ENCODE results near the gene SH2D3C. TPM values are rescaled to one million over a fixed set of nuclear protein-coding genes. Genes with fewer than 3 reads are reported as not detected.

SH2D3C gene
- total and polyA plus RNA-seq, 9 of the 15 experiments (the other 6 are each of a cell fraction or from before 2014, with no cell fraction given): 0.03 to 1.2 (median 0.22) TPM; not detected in 1

DNA sequence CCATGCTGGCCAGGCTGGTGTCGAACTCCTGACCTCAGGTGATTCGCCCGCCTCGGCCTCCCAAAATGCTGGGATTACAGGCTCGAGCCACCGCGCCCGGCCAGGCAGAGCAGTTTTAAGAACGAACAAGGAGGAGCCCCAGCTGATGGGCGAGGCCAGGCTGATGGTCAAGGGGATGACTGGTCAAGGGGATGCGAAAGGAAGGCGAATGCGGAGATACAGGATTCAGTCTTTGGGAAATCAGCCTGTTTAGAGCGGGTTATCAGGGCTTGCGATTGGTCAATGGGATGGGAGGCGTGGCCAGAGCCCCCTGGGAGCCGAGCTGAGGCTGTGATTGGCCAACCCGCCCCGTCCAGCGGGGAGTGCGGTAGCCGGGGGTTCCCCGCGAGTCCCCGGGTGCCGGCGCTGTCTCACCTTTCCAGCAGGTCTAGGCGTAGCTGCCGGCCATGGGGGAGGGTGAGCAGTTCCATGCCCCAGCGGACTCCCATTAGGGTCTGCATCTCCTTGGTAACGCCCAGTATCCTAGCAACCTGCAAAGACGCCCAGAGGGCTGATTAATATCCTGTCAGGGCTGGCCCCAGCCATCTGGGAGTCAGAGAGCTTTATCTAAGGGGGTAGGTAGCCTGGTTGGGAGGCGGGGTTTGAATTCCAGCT, 35.9 kb downstream of the SH2D3C start (continued):
- TF ChIP-seq GTF3C2 (IDR thresholded peaks at IDR 0.05; ENCODE audit: borderline replicate concordance, extremely low read depth, insufficient read length) (no peak), HMG20A (CRISPR knock-in tag; conservative IDR thresholded peaks at IDR 0.05) (no peak), E4F1 (CRISPR knock-in tag; IDR thresholded peaks at IDR 0.05; ENCODE audit: borderline replicate concordance) (no peak), MIER1 (IDR thresholded peaks at IDR 0.05; ENCODE audit: low read depth) (peak; percentile 49; the same call in 1 of the 2 replicates), HDAC1 (IDR thresholded peaks at IDR 0.05) (peak in 1 of 2 experiments; percentile 77; a peak in 2 of 4 replicates), ZNF263 (CRISPR knock-in tag; IDR thresholded peaks at IDR 0.05; ENCODE audit: borderline replicate concordance) (peak; percentile 59; the same call in 1 of the 2 replicates), FUS (optimal IDR thresholded peaks at IDR 0.05; ENCODE audit: low read depth, low read length) (no peak), SREBF2 (CRISPR knock-in tag; IDR thresholded peaks at IDR 0.05) (no peak), SMC3 (conservative IDR thresholded peaks at IDR 0.05; ENCODE audit: insufficient read depth, low read depth, low read length) (0 out of 2 replicates have a peak, but pooled peaks have one; percentile 6), PBX2 (CRISPR knock-in tag; IDR thresholded peaks at IDR 0.05; ENCODE audit: low read depth) (peak; percentile 73), PBX2 (tag; conservative IDR thresholded peaks at IDR 0.05; ENCODE audit: low read depth) (peak; percentile 96), CBFA2T3 (IDR thresholded peaks at IDR 0.05) (peak; percentile 59), TEAD2 (tag; IDR thresholded peaks at IDR 0.05) (no peak), NFXL1 (CRISPR knock-in tag; IDR thresholded peaks at IDR 0.05) (no peak), ATF3 (IDR thresholded peaks at IDR 0.05) (peak; percentile 8; the same call in 1 of the 2 replicates), ATF3 (CRISPR knock-in tag; conservative IDR thresholded peaks at IDR 0.05) (no peak; the same call in 1 of the 2 replicates)

Data from K562 (cell line).